Measurements from ENCODE around the gene ARL6IP6.
A peak's percentile ranks its signal among the peaks of the same experiment; 100 is the strongest.

ARL6IP6 gene

GRCh38 chr2:152718076-152718908, at the start of gene ARL6IP6:
TSS of gene ARL6IP6 (plus strand) at chr2:152718620. CDS start at chr2:152718625, 5 bp downstream.
- peak; percentile 55 for DNase-seq (ENCODE audit: low read depth)

- DNase-seq (ENCODE audit: low read depth), result no peak
Measured at GRCh38 chr2:152674334-152674733, 44.1 kb upstream of the ARL6IP6 start.

GRCh38 chr2:152676461-152676860, 42.0 kb upstream of the ARL6IP6 start:
- no peak for DNase-seq (ENCODE audit: low read depth)

GRCh38 chr2:152678808-152679207, 39.6 kb upstream of the ARL6IP6 start:
- no peak for DNase-seq (ENCODE audit: low read depth)

GRCh38 chr2:152682663-152683062, 35.8 kb upstream of the ARL6IP6 start:
- no peak for DNase-seq (ENCODE audit: low read depth)

GRCh38 chr2:152683400-152683799, 35.0 kb upstream of the ARL6IP6 start:
- no peak for DNase-seq (ENCODE audit: low read depth)

- DNase-seq (ENCODE audit: low read depth), result no peak
Measured at GRCh38 chr2:152686321-152686720, 32.1 kb upstream of the ARL6IP6 start.

GRCh38 chr2:152693033-152693432, 25.4 kb upstream of the ARL6IP6 start:
- no peak for DNase-seq (ENCODE audit: low read depth)

- DNase-seq (ENCODE audit: low read depth), result no peak
Measured at GRCh38 chr2:152694161-152694661, 24.2 kb upstream of the ARL6IP6 start.

GRCh38 chr2:152695763-152696162, 22.7 kb upstream of the ARL6IP6 start:
- DNase-seq (ENCODE audit: low read depth), result no peak

- DNase-seq (ENCODE audit: low read depth), result no peak
Measured at GRCh38 chr2:152696476-152696875, 21.9 kb upstream of the ARL6IP6 start.

GRCh38 chr2:152701198-152701597, 17.2 kb upstream of the ARL6IP6 start:
- DNase-seq (ENCODE audit: low read depth), result no peak

- DNase-seq (ENCODE audit: low read depth), result no peak
Measured at GRCh38 chr2:152706477-152707021, 11.9 kb upstream of the ARL6IP6 start.

GRCh38 chr2:152708742-152709141, 9.7 kb upstream of the ARL6IP6 start:
- no peak for DNase-seq (ENCODE audit: low read depth)

- DNase-seq (ENCODE audit: low read depth), result no peak
Measured at GRCh38 chr2:152710713-152711112, 7.7 kb upstream of the ARL6IP6 start.

- no peak for DNase-seq (ENCODE audit: low read depth)
Measured at GRCh38 chr2:152715112-152715511, 3.3 kb upstream of the ARL6IP6 start.

GRCh38 chr2:152715854-152716428, 2.5 kb upstream of the ARL6IP6 start:
- DNase-seq (ENCODE audit: low read depth), result peak; percentile 36

- peak; percentile 12 for DNase-seq (ENCODE audit: low read depth)
Measured at GRCh38 chr2:152716805-152717227, 1.6 kb upstream of the ARL6IP6 start.

GRCh38 chr2:152717228-152718075, 968 bp upstream of the ARL6IP6 start, which contains the start of gene PRPF40A:
TSS of gene PRPF40A (minus strand) at chr2:152717461. CDS start at chr2:152717439, 22 bp downstream.
- DNase-seq (ENCODE audit: low read depth), result peak; percentile 87

- no peak for DNase-seq (ENCODE audit: low read depth)
Measured at GRCh38 chr2:152718909-152719645, 657 bp downstream of the ARL6IP6 start.

- DNase-seq (ENCODE audit: low read depth), result no peak
Measured at GRCh38 chr2:152720794-152721193, 2.4 kb downstream of the ARL6IP6 start.
